Skeletal muscle satellite cell (primary cell): Measurements from ENCODE around the gene FES. TPM values are rescaled to one million over a fixed set of nuclear protein-coding genes. Genes with fewer than 3 reads are reported as not detected.

ENCODE experiments used
- H3K27me3 ChIP-seq: 2 replicates; pipeline ENCODE4 v1.7.0; 2013; ENCODE audit warnings: low read length; ENCODE audit not compliant: control insufficient read depth, insufficient read depth
- H3K36me3 ChIP-seq: 2 replicates; pipeline ENCODE4 v1.7.0; 2013; ENCODE audit warnings: mild to moderate bottlenecking, control low read depth, low read length; ENCODE audit not compliant: insufficient read depth
- H3K4me1 ChIP-seq: 2 replicates; pipeline ENCODE4 v1.7.0; 2013; ENCODE audit warnings: low read length; ENCODE audit not compliant: control insufficient read depth, insufficient read depth
- H3K4me2 ChIP-seq: 2 replicates; pipeline ENCODE4 v1.7.0; 2013; ENCODE audit warnings: mild to moderate bottlenecking, low read length
- H3K4me3 ChIP-seq: 2 replicates; pipeline ENCODE4 v1.7.0; 2013; ENCODE audit warnings: low read length
- H3K9ac ChIP-seq: 2 replicates; pipeline ENCODE4 v1.7.0; 2013; ENCODE audit warnings: mild to moderate bottlenecking, low read depth, low read length, moderate library complexity
- H3K9me3 ChIP-seq: replicated peaks from 2 replicates; pipeline ENCODE4 v1.7.0; 2013; ENCODE audit warnings: mild to moderate bottlenecking, control low read depth, low read length
- total RNA-seq: library from RNA; depleted of rRNA; stranded (reverse); fragments of >200 nt; gene quantifications from 2 replicates; pipeline ENCODE4 v1.2.3, GENCODE V29; 2012; rRNA removed

The FES gene
- 10.7 and 18.8 TPM in 2 replicates for total RNA-seq

DNA sequence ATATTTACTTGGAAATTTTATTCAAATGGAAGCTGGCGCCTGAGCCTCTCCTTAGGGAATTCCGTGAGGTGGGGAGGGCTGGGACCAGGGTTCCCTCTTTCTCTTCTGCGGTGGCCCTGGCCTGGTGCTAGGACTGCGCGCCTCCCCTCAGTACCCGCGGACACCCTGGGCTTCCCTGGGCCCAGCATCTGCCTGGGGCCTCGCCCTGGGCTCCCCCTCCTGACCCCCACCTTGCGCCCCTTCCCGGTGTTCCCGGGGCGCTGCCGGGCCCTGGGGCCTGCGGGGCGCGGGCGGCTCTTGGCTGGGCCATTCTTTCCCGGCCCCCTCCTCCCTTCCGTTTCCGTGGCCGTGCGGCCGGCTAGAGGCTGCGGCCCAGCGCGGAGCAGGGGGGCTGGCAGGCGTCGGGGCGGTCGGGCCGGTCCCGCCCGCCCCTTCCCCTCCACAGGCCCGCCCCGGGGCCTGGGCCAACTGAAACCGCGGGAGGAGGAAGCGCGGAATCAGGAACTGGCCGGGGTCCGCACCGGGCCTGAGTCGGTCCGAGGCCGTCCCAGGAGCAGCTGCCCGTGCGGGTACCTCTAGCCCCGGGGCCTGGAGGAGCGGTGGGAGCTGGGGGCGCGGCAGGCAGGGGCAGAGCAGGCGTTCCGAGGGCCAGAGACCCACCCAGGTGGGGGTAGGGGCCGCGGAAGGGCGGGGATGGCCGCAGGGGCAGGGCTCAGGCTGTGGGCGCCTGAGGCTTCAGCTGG, at the start of gene FES:
Gene FES, plus strand, starts transcription at position 529 of the 743 bp plus-strand sequence. CDS start 542 bp downstream, outside the sequence.
- H3K36me3 ChIP-seq, result peaks cover 34% of the 10 kb centered on the region
- H3K9me3 ChIP-seq, result no peaks in the 10 kb centered on the region
- peaks cover 20% of the 10 kb centered on the region for H3K4me1 ChIP-seq
- H3K4me2 ChIP-seq, result peak within 1 kb of the TSS; percentile 74
- H3K4me3 ChIP-seq, result peak within 1 kb of the TSS; percentile 57
- no peaks in the 10 kb centered on the region for H3K27me3 ChIP-seq
- peak within 1 kb of the TSS; percentile 86 for H3K9ac ChIP-seq

DNA sequence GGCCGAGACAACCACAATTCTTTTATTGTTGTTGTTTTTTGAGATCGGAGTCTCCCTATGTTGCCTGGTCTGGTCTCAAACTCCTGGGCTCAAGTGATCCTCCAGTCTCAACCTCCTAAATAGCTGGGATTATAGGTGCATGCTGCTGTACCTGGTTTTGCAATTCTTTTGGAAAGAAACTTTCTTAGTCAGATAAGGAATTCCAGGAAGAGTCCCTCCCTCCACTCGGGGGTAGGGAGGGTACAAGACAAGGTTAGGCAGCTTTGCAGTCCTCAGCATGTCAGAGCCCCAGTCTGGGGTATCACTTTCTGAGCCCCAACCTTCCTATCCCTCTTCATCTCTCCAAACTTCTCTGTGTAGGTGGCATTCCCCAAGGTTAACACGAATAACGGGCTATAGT, 49.7 kb upstream of the FES start:
- H3K9me3 ChIP-seq, result no peaks in the 10 kb centered on the region
- H3K4me1 ChIP-seq, result peaks cover 4% of the 10 kb centered on the region
- no peak overlapping the region for H3K4me2 ChIP-seq
- no peaks in the 10 kb centered on the region for H3K36me3 ChIP-seq
- no peak overlapping the region for H3K9ac ChIP-seq
- H3K27me3 ChIP-seq, result peaks cover 3% of the 10 kb centered on the region
- H3K4me3 ChIP-seq, result no peak overlapping the region

DNA sequence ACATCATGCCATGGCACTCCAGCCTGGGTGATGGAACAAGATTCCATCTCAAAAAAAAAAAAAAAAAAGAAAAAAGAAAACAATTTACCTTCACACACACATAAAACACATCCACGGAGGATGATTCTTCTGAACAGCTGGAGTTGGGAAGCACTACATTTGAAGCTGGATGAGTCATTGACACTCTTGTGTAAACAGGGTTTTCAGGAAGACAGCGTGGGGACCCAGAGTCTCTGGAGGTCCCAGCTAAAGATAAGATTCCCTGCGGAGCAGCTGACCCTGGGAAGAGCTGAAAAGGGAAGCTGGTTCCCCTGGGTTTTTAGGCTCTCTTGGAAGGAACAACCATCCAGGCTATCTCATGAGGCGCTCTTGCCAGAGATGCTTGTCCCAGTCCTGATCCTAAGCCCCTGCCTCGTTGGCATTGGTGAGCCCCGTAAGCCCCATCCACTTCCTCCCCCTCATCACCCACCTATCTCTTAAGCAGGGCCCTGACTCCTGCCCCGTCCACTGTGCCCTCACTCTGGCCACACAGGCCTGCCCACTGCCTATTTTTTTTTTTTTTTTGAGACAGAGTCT, 47.9 kb upstream of the FES start:
- Histone ChIP-seq H3K4me1 (peaks cover 4% of the 10 kb centered on the region), H3K36me3 (no peaks in the 10 kb centered on the region), H3K9me3 (no peaks in the 10 kb centered on the region), H3K4me2 (no peak overlapping the region), H3K4me3 (no peak overlapping the region), H3K9ac (no peak overlapping the region), H3K27me3 (no peaks in the 10 kb centered on the region)

DNA sequence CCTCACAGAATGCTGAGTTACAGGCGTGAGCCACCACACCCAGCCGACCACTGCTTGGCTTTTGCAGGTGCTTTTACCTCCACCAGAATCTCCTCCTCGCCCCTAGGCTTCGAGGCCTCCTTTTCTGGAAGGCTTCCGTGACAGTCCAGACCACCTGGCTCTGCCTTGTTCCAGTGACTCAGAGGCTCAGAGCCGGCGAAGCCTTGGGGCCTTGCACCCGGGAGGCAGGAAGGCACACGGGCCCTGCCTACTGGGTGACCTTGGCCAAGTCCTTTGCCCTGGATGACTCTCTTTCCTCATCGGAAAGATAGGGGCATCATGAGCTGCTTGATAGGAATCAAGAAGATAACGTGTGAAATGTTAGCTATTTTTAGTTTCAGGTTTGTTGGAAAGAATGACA, 47.2 kb upstream of the FES start:
- Histone ChIP-seq H3K4me3 (no peak overlapping the region), H3K4me1 (peaks cover 4% of the 10 kb centered on the region), H3K4me2 (no peak overlapping the region), H3K9ac (no peak overlapping the region), H3K36me3 (no peaks in the 10 kb centered on the region), H3K9me3 (no peaks in the 10 kb centered on the region), H3K27me3 (no peaks in the 10 kb centered on the region)

DNA sequence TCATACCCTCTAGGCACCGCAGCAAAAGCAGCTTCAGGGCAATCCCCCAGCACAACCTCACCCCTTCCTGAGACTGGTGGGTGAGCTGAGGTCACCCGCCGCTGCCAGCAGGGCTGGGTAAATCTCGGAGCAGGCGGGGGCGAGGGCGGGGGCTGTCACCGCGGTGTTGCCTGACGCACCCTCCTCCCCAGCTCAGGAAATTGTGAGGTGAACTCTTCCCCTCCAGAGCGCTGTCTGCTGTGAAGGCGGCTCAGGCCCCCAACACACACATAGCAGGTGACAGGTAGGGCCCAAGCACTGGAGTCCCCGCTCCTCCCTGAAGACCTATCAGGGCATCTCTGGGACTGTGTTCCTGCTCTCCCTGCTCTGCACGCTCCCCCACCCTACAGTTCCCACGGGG, 46.2 kb upstream of the FES start:
- Histone ChIP-seq H3K9ac (no peak overlapping the region), H3K4me2 (no peak overlapping the region), H3K27me3 (peaks cover 3% of the 10 kb centered on the region), H3K36me3 (no peaks in the 10 kb centered on the region), H3K4me3 (no peak overlapping the region), H3K9me3 (no peaks in the 10 kb centered on the region), H3K4me1 (peaks cover 4% of the 10 kb centered on the region)

DNA sequence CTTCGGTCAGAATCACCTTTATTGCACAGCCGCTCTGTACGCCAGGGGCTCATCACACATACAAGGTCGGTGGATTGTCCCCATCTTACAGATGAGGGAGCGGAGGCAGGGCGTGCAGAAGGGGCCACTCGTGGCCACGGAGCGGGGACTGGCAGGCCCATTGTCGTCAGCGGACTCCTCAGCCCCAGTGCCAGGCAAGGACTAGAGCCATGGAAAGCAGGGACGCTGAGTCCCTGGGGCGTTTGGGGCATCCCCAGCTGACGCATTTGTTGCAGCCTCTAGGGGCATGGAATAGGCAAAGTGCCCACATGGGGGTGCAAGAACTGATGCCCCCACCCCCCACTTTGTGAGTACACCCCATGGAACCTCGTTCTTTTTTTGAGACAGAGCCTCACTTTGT, 45.8 kb upstream of the FES start:
- peaks cover 4% of the 10 kb centered on the region for H3K4me1 ChIP-seq
- no peaks in the 10 kb centered on the region for H3K36me3 ChIP-seq
- H3K9me3 ChIP-seq, result no peaks in the 10 kb centered on the region
- peaks cover 3% of the 10 kb centered on the region for H3K27me3 ChIP-seq
- no peak overlapping the region for H3K9ac ChIP-seq
- H3K4me2 ChIP-seq, result no peak overlapping the region
- no peak overlapping the region for H3K4me3 ChIP-seq

DNA sequence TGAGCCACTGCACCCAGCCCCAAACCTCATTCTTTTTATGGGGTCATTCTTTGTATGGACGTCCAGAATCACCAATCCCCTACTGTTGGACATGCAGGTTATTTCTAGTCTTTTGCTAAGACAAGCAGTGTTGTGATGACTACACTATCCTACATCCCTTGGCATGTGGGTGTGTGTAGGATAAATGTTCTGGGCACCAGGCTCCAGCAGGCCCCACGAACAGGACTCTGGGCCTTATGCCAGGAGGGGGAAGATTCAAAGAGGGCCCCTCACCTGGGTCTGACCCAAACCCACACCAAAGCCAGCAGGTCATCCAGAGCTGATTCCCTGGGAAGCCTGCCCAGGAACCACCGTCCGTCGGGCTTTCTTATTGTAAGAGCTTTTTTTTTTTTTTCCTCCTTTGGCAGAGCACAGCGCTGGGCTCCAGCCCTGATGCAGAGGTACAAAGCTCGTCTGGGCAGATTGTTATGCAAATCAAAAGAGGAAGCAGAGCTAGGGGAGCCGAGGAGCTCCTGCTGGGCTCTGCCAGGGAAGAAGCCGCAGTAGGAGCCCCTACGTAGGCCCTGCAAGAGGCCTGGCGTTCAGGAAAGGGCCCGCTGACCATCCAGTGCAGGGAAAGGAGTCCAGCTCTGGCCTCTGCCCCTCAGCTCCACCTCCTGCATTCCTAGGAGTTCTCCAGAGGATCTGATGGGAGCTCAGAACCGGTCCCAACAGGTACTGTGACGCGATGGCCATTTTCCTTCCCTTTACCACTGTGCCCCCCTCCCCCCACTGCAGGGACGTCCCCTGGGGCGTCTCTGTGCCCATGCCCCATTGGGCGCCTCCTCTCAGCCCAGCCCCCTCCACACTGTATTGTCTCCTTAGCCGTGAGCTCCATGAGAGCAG, 44.9 kb upstream of the FES start:
- H3K36me3 ChIP-seq, result no peaks in the 10 kb centered on the region
- no peak overlapping the region for H3K4me2 ChIP-seq
- no peak overlapping the region for H3K4me3 ChIP-seq
- H3K9ac ChIP-seq, result no peak overlapping the region
- H3K27me3 ChIP-seq, result peaks cover 3% of the 10 kb centered on the region
- peaks cover 4% of the 10 kb centered on the region for H3K4me1 ChIP-seq
- H3K9me3 ChIP-seq, result no peaks in the 10 kb centered on the region

DNA sequence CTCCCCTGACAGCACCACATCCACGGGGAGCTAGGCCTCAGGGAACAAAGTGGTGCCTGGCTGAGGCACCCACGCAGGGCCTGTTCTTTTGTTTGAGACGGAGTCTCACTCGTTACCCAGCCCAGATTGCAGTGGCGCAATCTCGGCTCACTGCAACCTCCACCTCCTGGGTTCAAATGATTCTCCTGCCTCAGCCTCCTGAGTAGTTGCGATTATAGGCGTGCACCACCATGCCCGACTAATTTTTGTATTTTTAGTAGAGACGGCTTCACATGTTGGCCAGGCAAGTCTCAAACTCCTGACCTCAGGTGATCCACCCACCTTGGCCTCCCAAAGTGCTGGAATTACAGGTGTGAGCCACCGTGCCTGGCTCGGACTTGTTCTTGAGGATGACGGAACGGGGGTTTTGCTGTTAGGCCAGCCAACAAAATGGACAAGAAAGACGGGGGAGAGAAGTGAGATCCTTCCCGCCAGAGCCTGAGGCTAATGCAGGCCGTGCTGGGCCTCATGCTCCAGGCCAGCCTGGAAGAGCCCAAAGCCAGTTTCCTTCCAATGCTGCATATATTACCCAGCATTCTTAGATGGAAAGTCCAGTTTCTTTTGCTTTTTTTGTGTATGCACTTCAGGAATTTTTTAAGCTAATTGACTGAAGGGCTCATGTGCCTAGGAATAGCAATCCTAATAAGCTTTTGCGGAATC, 44.0 kb upstream of the FES start:
- Histone ChIP-seq H3K36me3 (no peaks in the 10 kb centered on the region), H3K4me3 (no peak overlapping the region), H3K4me2 (no peak overlapping the region), H3K27me3 (peaks cover 3% of the 10 kb centered on the region), H3K4me1 (peaks cover 9% of the 10 kb centered on the region), H3K9me3 (no peaks in the 10 kb centered on the region), H3K9ac (no peak overlapping the region)

DNA sequence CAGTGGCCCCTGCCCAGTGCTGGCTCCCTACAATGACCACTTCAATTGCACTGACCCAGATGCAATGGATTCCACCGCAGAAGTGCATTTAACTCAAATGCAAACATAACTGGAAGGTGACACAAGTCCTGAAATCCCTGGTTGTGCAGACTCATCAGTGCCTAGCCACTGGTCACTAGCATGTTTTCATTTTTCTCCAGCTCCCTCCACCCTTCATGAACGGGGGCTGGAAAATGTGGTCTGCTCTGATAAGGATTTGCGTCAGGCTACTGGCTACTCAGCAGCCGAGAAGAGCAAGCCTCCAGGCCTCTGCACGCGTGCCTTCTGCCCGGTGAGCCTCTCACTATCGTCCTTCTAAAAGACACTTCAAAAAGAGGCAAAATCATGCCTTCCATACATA, 43.4 kb upstream of the FES start:
- Histone ChIP-seq H3K27me3 (peaks cover 3% of the 10 kb centered on the region), H3K4me3 (no peak overlapping the region), H3K4me2 (no peak overlapping the region), H3K4me1 (peaks cover 14% of the 10 kb centered on the region), H3K9ac (no peak overlapping the region), H3K36me3 (no peaks in the 10 kb centered on the region), H3K9me3 (no peaks in the 10 kb centered on the region)

DNA sequence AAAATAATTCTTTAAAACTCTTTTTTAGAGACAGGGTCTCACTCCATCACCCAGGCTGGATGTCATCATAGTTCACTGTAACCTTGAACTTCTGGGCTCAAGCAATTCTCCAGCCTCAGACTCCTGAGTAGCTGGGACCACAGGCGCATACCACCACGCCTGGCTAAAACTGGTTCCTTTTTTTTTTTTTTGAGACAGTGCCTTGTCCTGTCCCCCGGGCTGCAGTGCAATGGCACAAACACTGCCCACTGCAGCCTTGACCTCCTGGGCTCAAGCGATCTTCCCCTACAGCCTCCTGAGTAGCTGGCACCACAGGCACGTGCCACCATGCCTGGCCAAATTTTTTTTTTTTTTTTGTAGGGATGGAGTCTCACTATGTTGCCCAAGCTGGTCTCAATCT, 39.6 kb upstream of the FES start:
- H3K36me3 ChIP-seq, result no peaks in the 10 kb centered on the region
- no peaks in the 10 kb centered on the region for H3K9me3 ChIP-seq
- H3K4me3 ChIP-seq, result no peak overlapping the region
- H3K4me1 ChIP-seq, result peaks cover 10% of the 10 kb centered on the region
- peaks cover 3% of the 10 kb centered on the region for H3K27me3 ChIP-seq
- H3K9ac ChIP-seq, result no peak overlapping the region
- H3K4me2 ChIP-seq, result no peak overlapping the region
